HepG2 (cell line): ENCODE results near the gene VPS29. TPM values are rescaled to one million over a fixed set of nuclear protein-coding genes. Genes with fewer than 3 reads are reported as not detected.

Source experiments
- ARNT2 ChIP-seq: sonication (generic); formaldehyde crosslinking; IDR thresholded peaks from 2 replicates; pipeline ENCODE4 v1.8.0; 2022; ENCODE audit warnings: mild to moderate bottlenecking, low read depth, missing genetic modification reagents, moderate library complexity
- CREB1 ChIP-seq, 2 experiments: fragments of 450-650 bp in 1 of 2; IDR thresholded peaks; 2 replicates each; pipeline ENCODE4 v1.6.1; 2016 to 2017; ENCODE audit warnings: control low read depth in 1 of 2, mild to moderate bottlenecking in 1 of 2, missing compliant biosample characterization in 1 of 2, missing genetic modification characterization in 1 of 2
- ERF ChIP-seq: IDR thresholded peaks from 2 replicates; pipeline ENCODE4 v1.6.1; 2018; ENCODE audit warnings: missing biosample characterization, missing genetic modification reagents
- GABPA ChIP-seq, 2 experiments: IDR thresholded peaks; 2 replicates each; pipeline ENCODE4 v1.6.1; 2011 to 2016; ENCODE audit warnings: low read depth in 2 of 2, low read length in 1 of 2, missing biosample characterization in 1 of 2, missing genetic modification characterization in 1 of 2
- HMGXB4 ChIP-seq, 2 experiments: sonication (generic) in 1 of 2; formaldehyde crosslinking in 1 of 2; IDR thresholded peaks; 2 replicates each; pipeline versions ENCODE4 v1.4.0 to v1.6.1; 2018 to 2020; ENCODE audit warnings: missing genetic modification reagents in 2 of 2, borderline replicate concordance in 1 of 2, low read depth in 1 of 2, mild to moderate bottlenecking in 1 of 2, missing biosample characterization in 1 of 2
- HNRNPK ChIP-seq: fragments of 200-400 bp; formaldehyde crosslinking; IDR thresholded peaks from 2 replicates; pipeline ENCODE4 v1.6.1; 2018; ENCODE audit warnings: low read length, low read depth, moderate library complexity, mild to moderate bottlenecking; ENCODE audit not compliant: poor library complexity, severe bottlenecking
- KMT2B ChIP-seq: IDR thresholded peaks from 2 replicates; pipeline ENCODE4 v1.6.1; 2016; ENCODE audit warnings: missing genetic modification reagents, missing compliant biosample characterization
- MAFF ChIP-seq: IDR thresholded peaks from 2 replicates; pipeline ENCODE4 v1.6.1; 2011; ENCODE audit warnings: low read depth, low read length, improper control_type of control experiment
- MTA1 ChIP-seq: sonication (generic); formaldehyde crosslinking; IDR thresholded peaks from 2 replicates; pipeline ENCODE4 v1.4.0; 2020; ENCODE audit warnings: missing genetic modification reagents, mild to moderate bottlenecking, borderline replicate concordance
- MYNN ChIP-seq: sonication (generic); formaldehyde crosslinking; IDR thresholded peaks from 2 replicates; pipeline ENCODE4 v1.4.0; 2020; ENCODE audit warnings: mild to moderate bottlenecking, low read depth, missing genetic modification reagents
- NCOA1 ChIP-seq: sonication (generic); formaldehyde crosslinking; IDR thresholded peaks from 2 replicates; pipeline ENCODE4 v1.9.0; 2021; ENCODE audit warnings: missing genetic modification reagents
- XBP1 ChIP-seq: sonication (generic); formaldehyde crosslinking; IDR thresholded peaks from 2 replicates; pipeline ENCODE4 v1.5.0; 2020; ENCODE audit warnings: missing genetic modification reagents
- ZC3H13 ChIP-seq: sonication (generic); formaldehyde crosslinking; IDR thresholded peaks from 2 replicates; pipeline ENCODE4 v1.8.1; 2023; ENCODE audit warnings: mild to moderate bottlenecking, missing genetic modification reagents, moderate library complexity
- ZKSCAN8 ChIP-seq: IDR thresholded peaks from 2 replicates; pipeline ENCODE4 v1.6.1; 2016; ENCODE audit warnings: borderline replicate concordance, missing genetic modification reagents, missing compliant biosample characterization
- ZNF251 ChIP-seq: sonication (generic); formaldehyde crosslinking; IDR thresholded peaks from 2 replicates; pipeline ENCODE4 v1.9.0; 2021; ENCODE audit warnings: mild to moderate bottlenecking, missing genetic modification reagents
- ZNF891 ChIP-seq: sonication (generic); formaldehyde crosslinking; IDR thresholded peaks from 2 replicates; pipeline ENCODE4 v1.5.0; 2020; ENCODE audit warnings: mild to moderate bottlenecking, missing genetic modification reagents
- polyA plus RNA-seq, 8 experiments: library from polyadenylated mRNA; depleted of rRNA in 3 of 8; stranded (reverse) in 7 of 8; unstranded in 1 of 8; fragments of >200 nt; fragmentation: Illumina TruSeq in 4 of 8; extraction: Trizol in 4 of 8; gene quantifications; 2 replicates each; pipeline versions ENCODE4 v1.2.1 to v1.2.3, GENCODE V29; 2011 to 2016; ENCODE audit warnings: low read depth in 4 of 8, missing spikeins in 1 of 8, mixed read lengths in 1 of 8; ENCODE audit not compliant: insufficient read depth in 1 of 8
- total RNA-seq, 5 experiments: library from RNA; depleted of rRNA; stranded (reverse); fragments of >200 nt; fragmentation: Illumina TruSeq; extraction: Trizol; gene quantifications; 2 replicates each; pipeline ENCODE4 v1.2.3, GENCODE V29; 2016; ENCODE audit warnings: low read depth in 1 of 5
- TF ChIP-seq, protein P1 (sequence below): sonication (generic); formaldehyde crosslinking; conservative IDR thresholded peaks from 2 replicates; pipeline ENCODE4 v1.8.0; 2022; ENCODE audit warnings: mild to moderate bottlenecking, moderate library complexity, missing genetic modification reagents
- TF ChIP-seq, protein P2 (sequence below): sonication (generic); formaldehyde crosslinking; IDR thresholded peaks from 2 replicates; pipeline ENCODE4 v1.4.0; 2020; ENCODE audit warnings: missing genetic modification reagents

The VPS29 gene
- total and polyA plus RNA-seq, 2 of the 13 experiments (the other 11 are each of a cell fraction or from before 2014, with no cell fraction given) = 107 to 114 TPM

DNA sequence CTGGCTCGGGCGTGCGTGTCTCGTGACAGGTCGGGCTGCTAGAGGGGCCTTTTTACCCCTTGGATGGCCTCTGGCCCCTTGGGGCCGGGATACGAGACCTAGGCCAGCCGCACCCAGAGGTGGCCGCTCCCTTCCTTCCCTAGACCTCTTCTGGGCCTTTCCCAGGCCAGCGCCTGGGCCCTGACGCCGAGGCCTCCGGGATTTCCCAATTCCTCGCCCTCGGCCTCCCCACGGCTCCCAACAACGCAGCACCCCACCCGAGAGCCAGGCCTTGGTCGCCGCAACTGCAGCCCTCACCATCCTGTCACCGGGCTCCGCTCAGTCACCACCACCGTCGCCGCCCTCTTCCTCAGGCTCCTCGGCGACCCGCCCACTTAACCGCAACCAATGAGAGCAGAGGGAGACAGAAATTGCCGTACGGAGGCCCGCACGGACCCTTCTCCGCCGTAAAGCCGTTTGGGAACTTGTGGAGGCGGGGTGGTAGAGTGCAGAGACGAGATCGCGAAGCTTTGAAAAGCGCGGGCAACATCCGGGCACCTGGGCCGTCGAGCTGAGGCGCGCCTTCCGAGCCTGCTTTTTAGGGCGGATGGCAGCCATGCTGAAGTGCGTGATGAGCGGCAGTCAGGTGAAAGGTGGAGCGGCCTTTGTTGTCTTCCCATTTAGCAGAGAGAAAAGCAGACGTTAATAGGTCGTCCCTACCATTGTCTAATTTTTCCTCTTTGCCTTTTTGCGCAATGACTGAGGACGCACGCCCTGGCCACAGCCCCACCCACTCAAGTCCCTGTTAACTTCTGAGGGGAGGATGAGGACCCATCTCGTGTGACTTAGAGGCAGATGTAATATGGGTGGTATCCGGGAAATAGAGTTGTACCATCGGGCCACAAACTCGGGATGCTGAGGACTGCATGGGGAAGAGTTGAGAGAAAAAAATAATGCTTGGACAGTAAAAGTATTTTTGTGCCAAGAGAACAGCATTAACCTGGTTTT is at the start of gene VPS29, which contains the start of gene RAD9B (continued):
- TF ChIP-seq ZKSCAN8 = peak; percentile 78; the same call in 1 of the 2 replicates
- TF ChIP-seq MAFF = no peak
- TF ChIP-seq, protein P1, sequence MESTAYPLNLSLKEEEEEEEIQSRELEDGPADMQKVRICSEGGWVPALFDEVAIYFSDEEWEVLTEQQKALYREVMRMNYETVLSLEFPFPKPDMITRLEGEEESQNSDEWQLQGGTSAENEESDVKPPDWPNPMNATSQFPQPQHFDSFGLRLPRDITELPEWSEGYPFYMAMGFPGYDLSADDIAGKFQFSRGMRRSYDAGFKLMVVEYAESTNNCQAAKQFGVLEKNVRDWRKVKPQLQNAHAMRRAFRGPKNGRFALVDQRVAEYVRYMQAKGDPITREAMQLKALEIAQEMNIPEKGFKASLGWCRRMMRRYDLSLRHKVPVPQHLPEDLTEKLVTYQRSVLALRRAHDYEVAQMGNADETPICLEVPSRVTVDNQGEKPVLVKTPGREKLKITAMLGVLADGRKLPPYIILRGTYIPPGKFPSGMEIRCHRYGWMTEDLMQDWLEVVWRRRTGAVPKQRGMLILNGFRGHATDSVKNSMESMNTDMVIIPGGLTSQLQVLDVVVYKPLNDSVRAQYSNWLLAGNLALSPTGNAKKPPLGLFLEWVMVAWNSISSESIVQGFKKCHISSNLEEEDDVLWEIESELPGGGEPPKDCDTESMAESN (CRISPR knock-in tag) = peak; percentile 95
- no peak for TF ChIP-seq XBP1 (CRISPR knock-in tag)
- peak; percentile 47; the same call in 1 of the 2 replicates for TF ChIP-seq CREB1 (IDR thresholded peaks at IDR 0.05)
- TF ChIP-seq CREB1 (CRISPR knock-in tag; IDR thresholded peaks at IDR 0.05) = peak; percentile 86
- TF ChIP-seq NCOA1 = no peak
- TF ChIP-seq ARNT2 = peak; percentile 97
- no peak for TF ChIP-seq HNRNPK
- peak; percentile 39; the same call in 1 of the 2 replicates for TF ChIP-seq ZC3H13 (CRISPR knock-in tag)
- TF ChIP-seq ZNF891 = peak; percentile 68
- TF ChIP-seq, protein P2, sequence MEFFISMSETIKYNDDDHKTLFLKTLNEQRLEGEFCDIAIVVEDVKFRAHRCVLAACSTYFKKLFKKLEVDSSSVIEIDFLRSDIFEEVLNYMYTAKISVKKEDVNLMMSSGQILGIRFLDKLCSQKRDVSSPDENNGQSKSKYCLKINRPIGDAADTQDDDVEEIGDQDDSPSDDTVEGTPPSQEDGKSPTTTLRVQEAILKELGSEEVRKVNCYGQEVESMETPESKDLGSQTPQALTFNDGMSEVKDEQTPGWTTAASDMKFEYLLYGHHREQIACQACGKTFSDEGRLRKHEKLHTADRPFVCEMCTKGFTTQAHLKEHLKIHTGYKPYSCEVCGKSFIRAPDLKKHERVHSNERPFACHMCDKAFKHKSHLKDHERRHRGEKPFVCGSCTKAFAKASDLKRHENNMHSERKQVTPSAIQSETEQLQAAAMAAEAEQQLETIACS (CRISPR knock-in tag) = peak; percentile 67
- peak; percentile 88 for TF ChIP-seq MTA1 (CRISPR knock-in tag)
- peak; percentile 84; the same call in 1 of the 2 replicates for TF ChIP-seq ZNF251 (CRISPR knock-in tag)
- TF ChIP-seq GABPA (IDR thresholded peaks at IDR 0.05; ENCODE audit: low read depth, low read length) = 0 out of 2 replicates have a peak, but pooled peaks have one; percentile 17
- TF ChIP-seq GABPA (CRISPR knock-in tag; IDR thresholded peaks at IDR 0.05; ENCODE audit: low read depth) = peak; percentile 71
- TF ChIP-seq HMGXB4 (CRISPR knock-in tag; IDR thresholded peaks at IDR 0.05; ENCODE audit: borderline replicate concordance in 1 of 2, low read depth in 1 of 2) = peak; percentile 72 to 93; a peak in 3 of 4 replicates
- TF ChIP-seq MYNN (CRISPR knock-in tag) = no peak
- TF ChIP-seq KMT2B = peak; percentile 91; the same call in 1 of the 2 replicates
- TF ChIP-seq ERF (CRISPR knock-in tag) = peak; percentile 98
